Loucy (cell line): ENCODE measurements around the gene ATP13A1.

Experiments used
- H2AFZ ChIP-seq: fragments of 200-600 bp; sonication (generic); 2 replicates; pipeline ENCODE4 v1.6.0; 2016; ENCODE audit warnings: antibody characterized with exemption, mild to moderate bottlenecking, low read length, moderate library complexity
- H3F3A ChIP-seq: fragments of 200-600 bp; 2 replicates; pipeline ENCODE4 v1.6.0; 2016; ENCODE audit warnings: antibody characterized with exemption, low read depth, mild to moderate bottlenecking
- H3K27me3 ChIP-seq: fragments of 200-600 bp; sonication (generic); 2 replicates; pipeline ENCODE4 v1.6.1; 2014; ENCODE audit warnings: low read length, mild to moderate bottlenecking; ENCODE audit not compliant: insufficient read depth, poor library complexity, severe bottlenecking
- H3K36me3 ChIP-seq: fragments of 200-600 bp; sonication (generic); 2 replicates; pipeline ENCODE4 v1.6.1; 2016; ENCODE audit warnings: low read length; ENCODE audit not compliant: insufficient read depth
- H3K4me1 ChIP-seq: fragments of 200-600 bp; sonication (generic); 2 replicates; pipeline ENCODE4 v1.5.1; 2014; ENCODE audit warnings: low read length, mild to moderate bottlenecking; ENCODE audit not compliant: insufficient read depth, poor library complexity, severe bottlenecking
- H3K4me2 ChIP-seq: fragments of 200-600 bp; sonication (generic); 2 replicates; pipeline ENCODE4 v1.6.0; 2014; ENCODE audit warnings: antibody characterized with exemption, low read length, low read depth, mild to moderate bottlenecking; ENCODE audit not compliant: poor library complexity, severe bottlenecking
- H3K4me3 ChIP-seq: fragments of 200-600 bp; sonication (generic); 2 replicates; pipeline ENCODE4 v1.5.1; 2014; ENCODE audit warnings: low read length, mild to moderate bottlenecking, mixed read lengths; ENCODE audit not compliant: poor library complexity, severe bottlenecking
- H3K79me2 ChIP-seq: fragments of 200-600 bp; sonication (generic); 2 replicates; pipeline ENCODE4 v1.6.1; 2014; ENCODE audit warnings: low read length; ENCODE audit not compliant: insufficient read depth
- H3K9ac ChIP-seq: fragments of 200-600 bp; sonication (generic); 2 replicates; pipeline ENCODE4 v1.6.0; 2014; ENCODE audit warnings: mild to moderate bottlenecking, low read depth, low read length, moderate library complexity; ENCODE audit not compliant: poor library complexity, severe bottlenecking
- H3K9me2 ChIP-seq: fragments of 200-600 bp; sonication (generic); replicated peaks from 2 replicates; pipeline ENCODE4 v1.6.1; 2016; ENCODE audit warnings: low read depth, low read length, mixed read lengths
- H3K9me3 ChIP-seq: fragments of 200-600 bp; sonication (generic); 2 replicates; pipeline ENCODE4 v1.6.1; 2014; ENCODE audit warnings: mild to moderate bottlenecking, antibody characterized with exemption, low read length, low read depth; ENCODE audit not compliant: insufficient read depth
- H4K20me1 ChIP-seq: fragments of 200-600 bp; sonication (generic); 2 replicates; pipeline ENCODE4 v1.6.0; 2014; ENCODE audit warnings: antibody characterized with exemption, low read length, mild to moderate bottlenecking; ENCODE audit not compliant: insufficient read depth, poor library complexity, severe bottlenecking
- CTCF ChIP-seq: fragments of 200-600 bp; sonication (generic); conservative IDR thresholded peaks from 2 replicates; pipeline ENCODE4 v1.5.1; 2014; ENCODE audit warnings: mild to moderate bottlenecking, antibody characterized with exemption, low read length
- EZH2phosphoT487 ChIP-seq: fragments of 200-600 bp; IDR thresholded peaks from 2 replicates; pipeline ENCODE4 v1.6.1; 2018; ENCODE audit warnings: antibody characterized with exemption, mild to moderate bottlenecking, moderate library complexity, borderline replicate concordance

The ATP13A1 gene

GRCh38 chr19:19656451-19657396 lies 6.8 kb downstream of the ATP13A1 start:
- Histone ChIP-seq H3K4me2 (no peak overlapping the region), H3K79me2 (peaks cover 18% of the 10 kb centered on the region), H3K9ac (no peak overlapping the region), H4K20me1 (peaks cover 7% of the 10 kb centered on the region), H3K27me3 (no peaks in the 10 kb centered on the region), H3K4me1 (peaks cover 6% of the 10 kb centered on the region), H2AFZ (no peak overlapping the region), H3K4me3 (no peak overlapping the region), H3K9me2 (no peaks in the 10 kb centered on the region), H3K36me3 (peaks cover 73% of the 10 kb centered on the region; the same call in 1 of the 2 replicates), H3K9me3 (no peaks in the 10 kb centered on the region), H3F3A (no peaks in the 10 kb centered on the region)
- TF ChIP-seq EZH2phosphoT487: no peak
- no peak for TF ChIP-seq CTCF

- H3K4me1 ChIP-seq: no peaks in the 10 kb centered on the region
- peaks cover 83% of the 10 kb centered on the region; the same call in 1 of the 2 replicates for H3K36me3 ChIP-seq
- no peaks in the 10 kb centered on the region for H3F3A ChIP-seq
Observed at GRCh38 chr19:19655641-19656343, 7.7 kb downstream of the ATP13A1 start.

More at GRCh38 chr19:19655641-19656343, 7.7 kb downstream of the ATP13A1 start:
- Histone ChIP-seq H3K9me2 (no peaks in the 10 kb centered on the region), H3K9ac (no peak overlapping the region), H2AFZ (no peak overlapping the region), H3K27me3 (no peaks in the 10 kb centered on the region), H3K4me3 (no peak overlapping the region), H3K4me2 (no peak overlapping the region), H3K79me2 (peaks cover 9% of the 10 kb centered on the region; the same call in 1 of the 2 replicates), H3K9me3 (no peaks in the 10 kb centered on the region), H4K20me1 (no peaks in the 10 kb centered on the region)
- TF ChIP-seq EZH2phosphoT487 (no peak), CTCF (no peak)
